ENCODE data around the gene SCARF1. TPM values are rescaled to one million over a fixed set of nuclear protein-coding genes. Genes with fewer than 3 reads are reported as not detected.

Gene SCARF1
- total and polyA plus RNA-seq, 5 donors from 2014 or later, result 0.49 to 1.5 TPM; not detected in 3

GRCh38 chr17:1651559-1651844 is 6.0 kb upstream of the SCARF1 start:
- Mint-ChIP-seq H3K27me3 (no peaks in the 10 kb centered on the region), H3K4me3 (peak overlapping the region in 3 of 4 donors; percentile 31 to 81 (median 54)), H3K36me3 (peaks cover 28% of the 10 kb centered on the region), H3K4me1 (peaks cover 0 to 6% (median 3%) of the 10 kb centered on the region in 4 donors), H3K27ac (peak overlapping the region in 1 of 3 donors; percentile 67), H3K9me3 (peaks cover 0 to 1% (median 0%) of the 10 kb centered on the region in 7 donors)
- DNase-seq (no peak), ATAC-seq (ENCODE audit: low read depth in 2 of 2) (no peak)
- Histone ChIP-seq H3K36me3 (ENCODE audit: control insufficient read depth, insufficient read depth, low read length) (peaks cover 58% of the 10 kb centered on the region), H3K27ac (ENCODE audit: insufficient read depth, low read length, poor library complexity, severe bottlenecking) (no peak overlapping the region), H3K4me3 (ENCODE audit: low read depth, low read length) (no peak overlapping the region), H3K9me3 (ENCODE audit: control insufficient read depth in 2 of 2, low read length in 2 of 2) (no peaks in the 10 kb centered on the region), H3K27me3 (ENCODE audit: control insufficient read depth, insufficient read depth, low read length) (no peaks in the 10 kb centered on the region), H3K4me1 (ENCODE audit: control insufficient read depth, insufficient read depth, low read length, poor library complexity, severe bottlenecking) (peaks cover 18% of the 10 kb centered on the region)

- ATAC-seq (ENCODE audit: low read depth in 2 of 2) (no peak), DNase-seq (no peak)
- no peaks in the 10 kb centered on the region for H3K9me3 ChIP-seq (ENCODE audit: control insufficient read depth in 2 of 2, low read length in 2 of 2)
- no peak overlapping the region for H3K4me3 ChIP-seq (ENCODE audit: low read depth, low read length)
- peaks cover 52% of the 10 kb centered on the region for H3K36me3 ChIP-seq (ENCODE audit: control insufficient read depth, insufficient read depth, low read length)
- H3K27ac Mint-ChIP-seq, result peak overlapping the region in 1 of 3 donors; percentile 59
- no peaks in the 10 kb centered on the region for H3K27me3 Mint-ChIP-seq
- H3K36me3 Mint-ChIP-seq, result peaks cover 23% of the 10 kb centered on the region
- peaks cover 0 to 9% (median 2%) of the 10 kb centered on the region in 4 donors for H3K4me1 Mint-ChIP-seq
- H3K27me3 ChIP-seq (ENCODE audit: control insufficient read depth, insufficient read depth, low read length), result no peaks in the 10 kb centered on the region
- H3K27ac ChIP-seq (ENCODE audit: insufficient read depth, low read length, poor library complexity, severe bottlenecking), result no peak overlapping the region
- H3K4me1 ChIP-seq (ENCODE audit: control insufficient read depth, insufficient read depth, low read length, poor library complexity, severe bottlenecking), result peaks cover 18% of the 10 kb centered on the region
- peaks cover 0 to 1% (median 0%) of the 10 kb centered on the region in 7 donors for H3K9me3 Mint-ChIP-seq
- peak overlapping the region; percentile 15 to 81 (median 57) for H3K4me3 Mint-ChIP-seq
These were observed 5.4 kb upstream of the SCARF1 start for GRCh38 chr17:1650731-1651558.

- peak within 1 kb of the TSS; percentile 70 to 81 (median 78) for H3K4me3 Mint-ChIP-seq
- H3K27me3 ChIP-seq (ENCODE audit: control insufficient read depth, insufficient read depth, low read length), result no peaks in the 10 kb centered on the region
- H3K4me3 ChIP-seq (ENCODE audit: low read depth, low read length), result no peak within 1 kb of the TSS
- H3K27ac ChIP-seq (ENCODE audit: insufficient read depth, low read length, poor library complexity, severe bottlenecking), result peak within 1 kb of the TSS; percentile 76
- H3K4me1 Mint-ChIP-seq, result peaks cover 0 to 12% (median 3%) of the 10 kb centered on the region in 4 donors
- H3K9me3 ChIP-seq (ENCODE audit: control insufficient read depth in 2 of 2, low read length in 2 of 2), result no peaks in the 10 kb centered on the region
- H3K27ac Mint-ChIP-seq, result peak within 1 kb of the TSS in 1 of 3 donors; percentile 38
- DNase-seq (peak in 1 of 3 donors; percentile 63), ATAC-seq (ENCODE audit: low read depth in 2 of 2) (no peak)
- peaks cover 18% of the 10 kb centered on the region for H3K4me1 ChIP-seq (ENCODE audit: control insufficient read depth, insufficient read depth, low read length, poor library complexity, severe bottlenecking)
- H3K9me3 Mint-ChIP-seq, result no peaks in the 10 kb centered on the region
- H3K36me3 Mint-ChIP-seq, result peaks cover 20% of the 10 kb centered on the region
- no peaks in the 10 kb centered on the region for H3K27me3 Mint-ChIP-seq
- peaks cover 45% of the 10 kb centered on the region for H3K36me3 ChIP-seq (ENCODE audit: control insufficient read depth, insufficient read depth, low read length)
These were observed 4.4 kb upstream of the SCARF1 start, which contains the start of gene RILP for GRCh38 chr17:1649844-1650501. Gene RILP, minus strand, starts transcription at chr17:1649866. Its CDS starts 62 bp downstream, at chr17:1649804.

GRCh38 chr17:1648963-1649843 is 3.7 kb upstream of the SCARF1 start:
- no peaks in the 10 kb centered on the region for H3K27me3 Mint-ChIP-seq
- Histone ChIP-seq H3K27me3 (ENCODE audit: control insufficient read depth, insufficient read depth, low read length) (no peaks in the 10 kb centered on the region), H3K9me3 (ENCODE audit: control insufficient read depth in 2 of 2, low read length in 2 of 2) (no peaks in the 10 kb centered on the region), H3K36me3 (ENCODE audit: control insufficient read depth, insufficient read depth, low read length) (peaks cover 37% of the 10 kb centered on the region), H3K4me3 (ENCODE audit: low read depth, low read length) (no peak overlapping the region), H3K4me1 (ENCODE audit: control insufficient read depth, insufficient read depth, low read length, poor library complexity, severe bottlenecking) (peaks cover 25% of the 10 kb centered on the region), H3K27ac (ENCODE audit: insufficient read depth, low read length, poor library complexity, severe bottlenecking) (peak overlapping the region; percentile 76)
- DNase-seq, result peak; percentile 91 to 95 (median 94)
- peaks cover 18% of the 10 kb centered on the region for H3K36me3 Mint-ChIP-seq
- no peaks in the 10 kb centered on the region for H3K9me3 Mint-ChIP-seq
- peak overlapping the region in 1 of 3 donors; percentile 38 for H3K27ac Mint-ChIP-seq
- H3K4me3 Mint-ChIP-seq, result peak overlapping the region; percentile 70 to 80 (median 76)
- H3K4me1 Mint-ChIP-seq, result peaks cover 0 to 12% (median 7%) of the 10 kb centered on the region in 4 donors
- ATAC-seq (ENCODE audit: low read depth in 2 of 2), result peak; percentile 80 to 84

- no peaks in the 10 kb centered on the region for H3K27me3 Mint-ChIP-seq
- DNase-seq, result peak in 1 of 3 donors; percentile 14
- H3K27ac Mint-ChIP-seq, result peak overlapping the region in 1 of 3 donors; percentile 38
- peaks cover 9% of the 10 kb centered on the region for H3K36me3 Mint-ChIP-seq
- peaks cover 0 to 15% (median 7%) of the 10 kb centered on the region in 4 donors for H3K4me1 Mint-ChIP-seq
- peaks cover 0 to 1% (median 0%) of the 10 kb centered on the region in 7 donors for H3K9me3 Mint-ChIP-seq
- peak overlapping the region; percentile 34 for H3K27ac ChIP-seq (ENCODE audit: insufficient read depth, low read length, poor library complexity, severe bottlenecking)
- peak; percentile 3 to 5 for ATAC-seq (ENCODE audit: low read depth in 2 of 2)
- H3K27me3 ChIP-seq (ENCODE audit: control insufficient read depth, insufficient read depth, low read length), result no peaks in the 10 kb centered on the region
- peaks cover 29% of the 10 kb centered on the region for H3K36me3 ChIP-seq (ENCODE audit: control insufficient read depth, insufficient read depth, low read length)
- peaks cover 34% of the 10 kb centered on the region for H3K4me1 ChIP-seq (ENCODE audit: control insufficient read depth, insufficient read depth, low read length, poor library complexity, severe bottlenecking)
- H3K4me3 Mint-ChIP-seq, result peak overlapping the region; percentile 69 to 80 (median 76)
- H3K9me3 ChIP-seq (ENCODE audit: control insufficient read depth in 2 of 2, low read length in 2 of 2), result no peaks in the 10 kb centered on the region
- H3K4me3 ChIP-seq (ENCODE audit: low read depth, low read length), result peak overlapping the region; percentile 24
These were observed 2.8 kb upstream of the SCARF1 start for GRCh38 chr17:1648173-1648962.

GRCh38 chr17:1647802-1648171 is 2.3 kb upstream of the SCARF1 start:
- DNase-seq (no peak), ATAC-seq (ENCODE audit: low read depth in 2 of 2) (no peak)
- Mint-ChIP-seq H3K4me1 (peaks cover 0 to 15% (median 7%) of the 10 kb centered on the region in 4 donors), H3K4me3 (peak overlapping the region in 3 of 4 donors; percentile 64 to 77 (median 66)), H3K36me3 (peaks cover 4% of the 10 kb centered on the region), H3K9me3 (peaks cover 0 to 1% (median 0%) of the 10 kb centered on the region in 7 donors), H3K27ac (no peak overlapping the region), H3K27me3 (no peaks in the 10 kb centered on the region)
- Histone ChIP-seq H3K4me1 (ENCODE audit: control insufficient read depth, insufficient read depth, low read length, poor library complexity, severe bottlenecking) (peaks cover 35% of the 10 kb centered on the region), H3K27ac (ENCODE audit: insufficient read depth, low read length, poor library complexity, severe bottlenecking) (no peak overlapping the region), H3K36me3 (ENCODE audit: control insufficient read depth, insufficient read depth, low read length) (peaks cover 24% of the 10 kb centered on the region), H3K27me3 (ENCODE audit: control insufficient read depth, insufficient read depth, low read length) (no peaks in the 10 kb centered on the region), H3K4me3 (ENCODE audit: low read depth, low read length) (no peak overlapping the region), H3K9me3 (ENCODE audit: control insufficient read depth in 2 of 2, low read length in 2 of 2) (no peaks in the 10 kb centered on the region)

Measured in CD4-positive, CD25-positive, alpha-beta regulatory T cell (primary cell).